HG03039 (cell line): ENCODE data around the gene ARHGAP26.
"Not testable (repeated sequence)": the region's sequence is repeated elsewhere in the genome, so short reads cannot be mapped to it uniquely, and the experiment has no call there.

Experiments used
- ATAC-seq: cut with Tn5 transposase; IDR thresholded peaks from one replicate; pipeline ENCODE4 v1.9.1; 2021; ENCODE audit warnings: mild to moderate bottlenecking, moderate library complexity; ENCODE audit not compliant: unreplicated experiment

ARHGAP26 gene

DNA sequence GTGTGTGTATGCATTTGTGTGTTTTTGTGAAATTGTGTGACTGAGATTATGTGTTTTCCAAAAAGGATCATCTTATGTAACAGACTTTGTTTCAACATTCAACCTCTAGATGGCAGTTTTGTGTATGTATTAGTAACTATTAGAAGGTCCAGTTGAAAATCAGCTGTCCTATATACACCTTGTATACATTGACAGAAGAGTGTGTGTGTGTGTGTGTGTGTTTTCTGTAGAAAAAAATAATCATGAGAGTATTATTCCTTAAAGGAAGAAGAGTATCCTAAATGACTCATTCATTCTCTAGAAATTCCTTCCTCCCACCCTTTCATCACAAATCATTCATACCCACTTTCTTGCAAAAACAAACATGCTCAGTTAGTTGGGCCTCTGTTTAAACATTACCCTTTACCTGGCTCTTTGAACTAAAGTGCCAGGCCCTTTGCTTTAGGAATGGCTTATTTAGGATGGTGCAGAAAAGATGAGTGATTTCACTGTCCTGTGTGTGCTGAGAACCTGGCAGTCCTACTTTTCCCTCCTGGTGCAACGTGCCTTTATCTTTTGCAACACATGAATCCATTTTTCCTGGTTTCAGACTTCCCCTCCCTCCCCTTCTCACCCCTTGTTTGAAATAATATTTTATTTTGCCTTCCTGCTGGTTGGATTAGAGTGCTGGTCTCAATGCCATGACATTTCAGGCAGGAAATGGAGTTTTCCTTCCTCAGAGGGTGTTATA lies 152.2 kb downstream of the ARHGAP26 start:
- no peak for ATAC-seq

DNA sequence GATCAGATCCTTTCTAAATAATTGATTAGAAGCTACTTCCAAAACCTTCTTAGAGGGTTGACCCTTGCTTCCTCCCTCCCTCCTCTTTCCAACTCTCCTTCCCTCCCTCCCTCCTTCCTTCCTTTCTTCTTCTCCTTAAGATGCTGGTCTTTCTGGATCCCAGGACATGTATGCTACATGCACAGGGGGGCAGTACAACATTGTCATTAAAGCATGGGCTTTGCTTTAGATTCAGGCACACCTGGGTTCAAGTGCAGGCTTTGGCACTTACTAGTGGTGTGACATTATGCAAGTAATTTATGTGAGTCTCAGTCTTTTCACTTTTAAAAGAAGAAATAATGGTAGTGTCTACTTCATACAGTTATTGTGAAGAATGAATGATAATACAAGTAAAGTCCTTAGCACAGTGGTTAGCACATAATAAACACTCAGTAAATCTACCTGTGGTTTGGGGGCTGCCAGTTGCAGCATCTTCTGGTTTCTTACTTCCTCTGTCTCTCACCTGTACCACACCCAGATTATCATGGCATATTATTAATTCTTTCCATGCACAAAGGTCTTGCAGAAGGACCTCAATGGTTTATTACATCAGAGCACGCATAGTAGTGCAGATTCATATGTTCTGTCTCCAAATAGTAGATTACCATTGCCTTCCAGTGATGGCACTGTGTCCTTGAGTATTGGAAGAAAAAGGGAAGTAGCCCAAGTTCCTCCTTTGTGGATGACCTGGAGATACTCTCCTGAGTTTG lies 154.1 kb downstream of the ARHGAP26 start:
- no peak for ATAC-seq

DNA sequence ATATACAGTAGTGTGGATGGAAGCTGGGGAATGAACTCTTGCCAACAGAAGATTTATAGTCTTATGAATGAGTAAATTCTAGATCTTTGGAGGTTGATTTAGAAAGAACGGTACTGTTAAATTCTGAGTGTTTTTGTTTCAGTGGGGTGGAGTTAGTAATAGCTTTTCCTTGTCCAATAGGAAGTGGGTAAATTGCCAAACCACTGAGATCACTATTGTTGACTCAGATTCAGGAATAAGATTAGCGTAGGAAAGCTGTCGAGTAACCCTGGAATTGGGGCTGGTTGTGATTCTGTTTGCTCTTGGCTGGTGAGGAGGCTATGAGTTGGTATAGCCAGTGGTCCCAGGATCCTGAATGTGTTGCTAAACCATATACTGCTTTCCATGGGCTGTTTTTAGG lies 155.6 kb downstream of the ARHGAP26 start:
- ATAC-seq = no peak

DNA sequence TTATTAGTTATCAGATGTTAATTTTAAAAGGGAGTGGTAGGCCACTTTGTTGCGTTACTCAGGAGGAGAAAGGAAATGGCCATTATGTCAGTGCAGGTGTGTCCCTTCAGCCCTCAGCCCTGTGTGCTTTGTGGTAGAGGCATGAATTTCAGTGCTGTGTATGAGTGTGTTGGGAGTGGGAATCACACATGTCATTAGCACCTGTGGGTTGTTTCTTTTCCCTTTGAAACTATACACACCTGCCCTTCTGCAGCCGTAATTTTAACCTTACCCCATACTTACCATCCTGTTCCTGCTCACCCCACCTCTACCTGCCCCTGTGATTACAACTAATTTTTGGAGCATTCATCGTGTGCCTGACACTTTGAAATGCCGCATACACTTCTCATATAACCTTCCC lies 156.4 kb downstream of the ARHGAP26 start:
- ATAC-seq = no peak

DNA sequence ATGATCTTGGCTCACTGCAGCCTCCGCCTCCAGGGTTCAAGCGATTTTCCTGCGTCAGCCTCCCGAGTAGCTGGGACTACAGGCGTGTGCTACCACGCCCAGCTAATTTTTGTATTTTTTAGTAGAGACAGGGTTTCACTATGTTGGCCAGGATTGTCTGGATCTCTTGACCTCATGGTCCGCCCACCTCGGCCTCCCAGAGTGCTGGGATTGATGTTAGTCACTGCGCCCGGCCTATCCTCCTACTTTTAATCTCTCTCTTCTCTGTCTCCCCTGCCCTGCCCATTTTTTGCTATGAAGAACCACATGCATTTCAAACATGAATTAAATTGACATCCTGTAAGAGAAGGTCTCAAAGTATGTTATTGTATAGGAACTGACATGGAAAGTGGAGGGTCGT lies 158.8 kb downstream of the ARHGAP26 start:
- not testable (repeated sequence) for ATAC-seq

DNA sequence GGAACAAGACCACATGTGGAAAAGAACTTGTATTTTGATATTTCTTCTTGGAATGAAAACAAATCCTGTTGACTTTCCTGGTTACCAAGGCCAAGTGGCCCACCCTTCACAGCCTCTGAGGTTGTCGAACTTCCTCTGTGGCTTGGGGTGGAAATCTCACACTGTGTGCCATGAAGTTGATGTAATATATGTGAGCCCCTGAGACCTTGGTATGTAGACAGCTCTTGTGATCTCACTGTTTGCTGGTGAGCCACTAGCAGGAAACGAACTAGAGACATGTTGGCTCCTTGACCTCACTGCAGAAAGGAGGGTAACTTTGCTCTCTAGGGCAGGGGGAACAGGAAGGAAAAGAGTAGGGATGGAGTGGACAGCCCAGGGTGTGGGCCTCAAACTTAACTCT lies 159.4 kb downstream of the ARHGAP26 start:
- ATAC-seq = no peak

DNA sequence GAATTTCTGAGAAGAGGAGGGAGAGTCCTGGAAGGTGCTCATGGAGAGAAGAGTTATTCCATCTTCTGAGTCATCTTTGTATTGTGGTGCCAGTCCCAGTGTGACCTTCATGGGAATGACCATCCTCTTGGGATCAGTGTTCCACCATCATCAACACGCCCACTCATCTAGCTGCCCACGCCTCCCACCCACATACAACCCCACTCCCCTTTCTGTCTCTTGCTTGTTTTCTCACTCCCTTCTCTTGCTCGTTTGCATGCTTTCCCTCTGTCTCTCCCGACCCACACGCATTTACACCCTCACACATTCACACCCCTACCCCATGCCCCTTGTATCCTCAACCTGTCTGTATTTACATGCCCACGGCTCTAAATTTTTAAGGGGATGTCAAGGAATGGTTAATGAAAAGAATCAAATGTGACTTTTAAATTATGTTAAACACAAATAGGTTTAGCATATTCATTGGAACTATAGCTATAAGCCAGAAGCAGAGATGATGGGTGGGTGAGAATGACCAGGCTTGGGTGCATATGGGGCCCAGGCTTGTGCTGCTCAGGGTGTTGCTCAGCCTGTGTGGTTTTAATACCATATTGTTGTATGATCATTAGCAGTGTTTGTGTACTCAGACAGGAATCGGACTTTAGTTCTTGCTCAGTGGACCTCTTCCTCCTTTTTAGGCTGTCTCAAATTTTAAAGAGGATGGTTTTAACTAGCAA lies 160.4 kb downstream of the ARHGAP26 start:
- ATAC-seq = no peak

DNA sequence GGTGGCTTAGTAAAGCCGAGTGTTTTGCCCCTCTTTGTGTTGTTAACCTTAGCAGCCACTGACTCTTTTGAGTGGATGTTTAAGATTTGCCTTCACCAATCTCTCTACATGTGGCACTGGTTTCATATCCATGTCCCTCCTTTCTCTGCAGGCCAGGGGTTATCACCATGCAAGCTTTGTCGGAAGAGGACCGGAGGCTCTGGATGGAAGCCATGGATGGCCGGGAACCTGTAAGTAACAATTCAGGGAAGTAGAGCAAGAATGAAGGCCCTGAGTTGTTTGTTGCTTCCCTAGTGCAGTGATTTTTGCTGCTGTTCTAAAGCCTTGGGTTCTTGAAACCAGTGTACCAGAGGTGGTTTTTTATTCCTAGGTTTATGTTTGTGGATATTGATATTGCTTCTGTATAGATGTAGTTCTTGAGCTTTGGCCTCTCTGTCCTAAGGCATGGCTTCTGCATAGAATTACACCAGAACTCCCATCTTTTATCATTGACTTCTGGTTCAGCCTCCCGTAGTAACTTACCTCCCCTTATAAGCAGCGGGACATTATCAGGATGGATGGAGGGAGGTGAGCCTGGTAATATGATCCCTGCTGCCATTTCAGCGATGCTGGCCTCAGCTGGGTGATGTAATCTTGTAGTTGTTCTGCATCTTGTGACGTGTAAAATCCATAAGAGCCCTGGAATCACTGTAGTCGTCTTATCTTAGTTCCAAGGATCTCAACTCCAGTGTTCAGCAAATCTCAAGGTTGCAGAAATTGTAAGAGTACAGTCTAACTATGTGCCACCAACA lies 161.9 kb downstream of the ARHGAP26 start:
- no peak for ATAC-seq

DNA sequence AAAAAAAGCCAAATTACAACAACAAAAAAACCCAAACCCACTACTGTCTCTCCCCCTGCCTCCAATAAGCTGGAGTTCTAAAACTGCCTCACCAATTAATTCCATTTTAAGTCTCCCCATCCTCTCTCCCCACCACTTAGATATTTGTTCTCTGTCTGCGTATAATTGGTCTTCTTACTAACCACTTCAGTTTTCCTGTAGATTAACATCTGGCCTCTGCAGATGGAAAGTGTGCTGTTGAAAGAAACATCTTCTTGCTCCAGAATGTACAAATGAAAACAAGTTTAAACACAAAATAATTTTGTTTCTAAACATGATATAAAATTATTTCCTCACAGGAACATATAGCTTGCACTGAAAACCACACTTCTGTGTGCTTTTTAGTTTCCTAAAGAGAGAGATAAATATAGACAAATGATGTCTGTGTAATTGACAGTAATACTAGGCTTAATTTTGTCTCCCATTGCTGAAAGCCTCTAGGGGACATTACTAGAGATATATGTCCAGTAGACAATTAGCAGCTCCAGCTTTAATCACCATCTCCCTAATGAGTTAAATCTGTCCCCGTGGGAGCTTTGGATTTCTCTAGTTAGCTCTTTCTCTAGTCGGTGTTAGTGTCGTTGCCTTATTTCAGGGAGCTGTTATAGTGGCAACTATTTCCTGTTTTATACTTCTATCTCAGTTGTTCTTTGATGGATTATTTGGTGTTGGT lies 164.0 kb downstream of the ARHGAP26 start:
- ATAC-seq = no peak

DNA sequence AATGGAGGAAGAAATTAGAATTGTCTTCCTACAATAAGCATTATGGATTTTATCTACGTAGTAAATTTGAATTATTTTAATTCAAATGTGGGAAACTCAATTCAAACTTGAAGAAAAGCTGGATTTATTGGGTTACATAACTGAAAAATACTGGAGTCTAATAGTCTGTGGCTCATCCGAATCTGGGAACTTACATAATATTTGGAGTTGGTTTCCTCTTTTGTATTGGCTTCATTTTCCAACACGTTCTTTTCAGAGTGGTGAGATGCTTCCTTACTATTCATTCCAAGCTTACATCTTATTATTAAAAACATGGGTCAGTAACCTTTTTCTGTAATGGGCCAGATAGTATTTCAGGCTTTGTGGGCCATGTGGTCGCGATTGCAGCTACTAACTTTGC lies 164.8 kb downstream of the ARHGAP26 start:
- no peak for ATAC-seq

DNA sequence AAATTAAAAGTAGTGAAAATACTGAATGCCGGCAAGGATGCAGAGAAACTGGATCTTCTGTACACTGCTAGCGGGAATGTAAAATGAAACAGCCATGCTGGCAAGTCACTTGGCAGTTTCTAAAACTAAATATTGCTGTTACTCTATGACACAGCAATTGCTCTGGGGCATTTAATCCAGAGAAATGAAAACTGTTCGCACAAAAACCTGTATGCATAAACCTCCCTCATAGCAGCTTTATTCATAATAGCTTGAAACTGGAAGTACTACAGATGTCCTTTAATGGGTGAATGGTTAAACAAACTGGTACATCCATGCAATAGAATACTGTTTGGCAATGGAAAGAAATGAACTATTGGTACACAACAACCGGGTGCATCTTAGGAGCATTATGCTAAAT lies 167.2 kb downstream of the ARHGAP26 start:
- ATAC-seq = no peak

DNA sequence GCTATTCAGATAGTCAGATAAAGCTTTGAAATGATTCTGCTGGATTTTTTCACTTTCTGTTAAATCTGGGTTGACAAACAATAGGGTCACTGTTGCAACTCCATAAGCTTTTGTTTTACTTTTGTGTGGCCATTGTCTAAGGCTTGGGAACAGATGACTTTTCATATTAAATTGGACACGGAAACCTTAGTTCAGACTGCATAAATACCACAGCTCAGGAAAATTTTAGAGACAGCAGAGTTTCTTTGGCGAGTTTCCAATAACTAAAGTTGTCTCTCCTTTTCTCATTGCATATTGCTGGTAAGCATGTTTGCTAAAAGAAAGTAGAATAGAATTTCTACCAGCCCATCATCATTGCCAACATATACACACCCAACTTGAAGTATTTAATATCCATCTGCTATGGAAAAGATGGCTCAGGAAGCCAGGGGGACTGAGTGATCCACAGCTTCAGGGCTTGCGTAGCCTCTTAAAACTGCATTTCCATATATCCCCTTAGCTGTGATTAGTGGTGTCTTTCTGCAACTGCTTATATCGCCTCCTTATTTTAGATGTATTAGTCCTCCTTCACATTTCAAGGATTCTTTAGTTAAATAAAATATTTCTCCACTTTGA lies 168.2 kb downstream of the ARHGAP26 start:
- no peak for ATAC-seq

DNA sequence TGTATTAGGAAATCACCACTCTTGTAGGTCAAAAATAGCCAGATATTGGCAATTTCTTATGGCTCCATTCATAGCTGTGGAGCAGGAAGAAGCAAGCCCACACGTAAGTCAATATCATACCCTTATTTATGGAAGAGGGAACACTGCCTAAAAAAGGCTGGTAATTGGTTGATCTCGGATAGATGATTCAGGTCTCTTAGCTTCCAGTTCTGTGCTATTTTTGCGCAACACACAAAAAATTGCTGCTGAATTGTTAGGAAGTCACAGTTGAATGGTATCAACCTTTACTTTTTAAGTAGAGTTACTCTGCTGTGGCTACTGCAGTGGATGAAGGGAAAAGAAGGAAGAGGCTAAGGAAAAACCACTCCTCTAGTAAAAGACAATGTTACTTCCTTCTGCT lies 168.8 kb downstream of the ARHGAP26 start:
- no peak for ATAC-seq

DNA sequence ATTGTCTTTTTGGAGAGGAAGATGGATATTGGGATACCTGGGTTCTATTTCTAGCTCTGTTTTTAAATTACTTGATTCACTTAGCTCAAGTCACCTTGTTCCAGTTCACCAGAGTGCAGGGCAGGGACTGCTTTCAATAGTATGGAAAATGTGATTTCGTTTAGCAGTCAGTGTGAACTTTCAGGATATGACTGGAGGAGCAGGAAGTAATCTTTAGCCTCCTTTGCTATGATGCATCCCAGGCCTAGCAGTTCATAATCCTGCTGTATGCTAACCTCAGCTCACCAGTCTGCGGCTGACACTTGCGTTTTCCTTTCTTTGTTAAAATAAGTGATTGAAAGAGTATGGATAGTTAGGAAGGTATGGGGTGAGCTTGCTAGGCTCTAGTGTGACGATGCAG lies 169.7 kb downstream of the ARHGAP26 start:
- ATAC-seq = no peak

DNA sequence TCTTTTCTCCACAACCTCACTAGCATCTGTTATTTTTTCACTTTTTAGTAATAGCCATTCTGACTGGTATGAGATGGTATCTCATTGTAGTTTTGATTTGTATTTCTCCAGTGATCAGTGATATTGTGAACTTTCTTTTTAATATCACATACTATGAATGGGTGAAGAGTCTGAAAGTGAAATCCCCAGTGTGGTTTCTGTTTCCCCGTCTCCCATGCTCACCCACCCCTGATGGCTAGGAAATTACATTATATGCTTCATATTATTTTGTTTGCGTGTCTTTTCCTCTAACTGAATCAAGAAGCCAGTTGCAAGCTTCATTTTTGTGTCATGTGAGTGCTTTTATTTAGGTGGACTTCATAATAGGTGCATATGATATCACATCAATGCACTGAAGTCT lies 171.1 kb downstream of the ARHGAP26 start:
- no peak for ATAC-seq

DNA sequence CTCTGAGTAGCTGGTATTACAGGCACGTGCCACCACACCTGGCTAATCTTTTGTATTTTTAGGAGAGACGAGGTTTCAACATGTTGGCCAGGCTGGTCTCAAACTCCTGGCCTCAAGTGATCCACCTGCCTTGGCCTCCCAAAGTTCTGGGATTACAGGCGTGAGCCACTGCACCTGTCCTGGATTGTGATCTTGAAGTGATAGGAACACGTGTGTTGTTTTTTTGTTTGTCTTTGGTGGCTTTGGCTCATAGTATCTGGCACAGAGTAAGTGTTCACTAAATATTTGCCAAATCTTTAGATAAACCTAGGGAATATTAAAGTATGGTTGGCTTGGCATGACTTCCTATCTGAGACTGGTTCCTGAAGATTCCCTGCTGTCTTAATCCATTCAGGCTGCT lies 172.7 kb downstream of the ARHGAP26 start:
- ATAC-seq = no peak

DNA sequence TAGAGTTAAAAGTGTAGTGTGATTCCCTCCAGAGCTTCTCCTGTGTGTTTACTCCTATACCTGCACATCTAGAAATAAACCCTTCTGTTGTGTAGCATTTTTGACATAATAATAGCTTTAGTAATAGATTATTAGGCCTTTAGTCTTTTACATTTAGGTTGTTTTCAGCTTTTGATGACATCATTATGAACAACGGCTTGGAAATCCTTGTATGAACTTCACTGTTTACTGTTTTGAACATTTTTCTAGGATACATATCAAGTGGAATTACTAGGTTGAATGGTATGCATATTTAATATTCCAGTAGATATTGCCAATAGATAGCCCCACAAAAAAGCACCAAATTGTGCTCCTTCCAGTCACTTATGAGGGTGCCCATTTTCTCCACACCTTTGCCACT lies 174.0 kb downstream of the ARHGAP26 start:
- ATAC-seq = no peak

DNA sequence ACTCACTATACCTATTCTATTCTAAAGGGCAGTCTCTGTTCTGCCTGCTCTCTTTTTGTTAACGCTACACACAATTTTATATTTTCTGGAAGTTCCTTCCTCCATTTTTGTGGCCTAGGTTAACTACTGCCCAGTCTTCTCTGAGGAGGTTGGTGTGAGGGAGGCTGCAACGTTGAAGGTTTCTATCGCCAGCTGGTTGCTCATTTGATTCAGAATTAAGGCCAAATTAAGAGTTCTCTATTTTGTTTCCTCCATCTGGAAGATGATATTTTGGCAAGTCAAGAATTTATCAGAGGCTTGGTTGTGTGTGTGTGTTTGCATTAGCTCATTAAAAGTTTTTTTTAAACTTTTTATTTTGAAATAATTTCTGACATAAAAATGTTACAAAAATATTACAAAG lies 175.1 kb downstream of the ARHGAP26 start:
- no peak for ATAC-seq

DNA sequence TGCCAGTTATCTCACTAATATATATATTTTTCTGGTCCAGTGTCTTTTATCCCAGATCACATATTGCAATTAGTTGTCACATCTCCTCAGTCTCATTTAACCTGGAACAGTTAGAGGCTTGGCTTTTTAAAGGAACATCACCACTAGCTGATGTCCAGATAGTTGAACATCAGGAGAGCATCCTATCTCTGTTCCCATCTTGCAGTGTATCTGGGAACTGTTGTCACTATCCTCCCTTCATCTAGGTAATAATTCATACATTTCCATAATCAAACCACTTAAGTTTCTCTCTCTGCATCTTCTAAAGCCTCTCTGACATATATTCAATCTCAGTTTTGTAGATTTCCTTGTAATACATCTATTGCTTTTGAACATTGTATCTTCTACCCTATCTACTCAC lies 175.7 kb downstream of the ARHGAP26 start:
- no peak for ATAC-seq
